ENCODE results near the gene HCFC1R1. TPM values are rescaled to one million over a fixed set of nuclear protein-coding genes. Genes with fewer than 3 reads are reported as not detected.

HCFC1R1 gene
- polyA plus RNA-seq, 4 donors: 51.5 to 119 (median 57.0) TPM

- no peak for DNase-seq
- H3K4me1 ChIP-seq (ENCODE audit: control insufficient read depth in 3 of 3, insufficient read depth in 2 of 3, low read depth in 1 of 3, low read length in 2 of 3): no peaks in the 10 kb centered on the region
- FAIRE-seq: no peak
- H3K36me3 ChIP-seq (ENCODE audit: control insufficient read depth in 3 of 3, insufficient read depth in 2 of 3, low read depth in 1 of 3, low read length in 3 of 3): peaks cover 0 to 43% (median 0%) of the 10 kb centered on the region in 3 donors
- H3K4me3 ChIP-seq (ENCODE audit: low read depth in 1 of 3, low read length in 3 of 3): no peak overlapping the region
- no peaks in the 10 kb centered on the region for H3K9me3 ChIP-seq (ENCODE audit: control insufficient read depth in 2 of 2, insufficient read depth in 1 of 2, low read depth in 1 of 2, low read length in 1 of 2)
- H3K27me3 ChIP-seq (ENCODE audit: control insufficient read depth in 3 of 3, insufficient read depth in 3 of 3, low read length in 3 of 3): no peaks in the 10 kb centered on the region
- WGBS, 3 donors: 76 to 87% (median 84%) methylated on average over 4 of the region's 4 CpGs
- no peak overlapping the region for H3K27ac ChIP-seq (ENCODE audit: low read depth in 1 of 3, low read length in 2 of 3)
These were observed 23.2 kb downstream of the HCFC1R1 start for GRCh38 chr16:3000540-3000939.

- DNase-seq: no peak
- Histone ChIP-seq H3K27ac (ENCODE audit: low read depth in 1 of 3, low read length in 2 of 3) (no peak overlapping the region), H3K4me1 (ENCODE audit: control insufficient read depth in 3 of 3, insufficient read depth in 2 of 3, low read depth in 1 of 3, low read length in 2 of 3) (no peaks in the 10 kb centered on the region), H3K27me3 (ENCODE audit: control insufficient read depth in 3 of 3, insufficient read depth in 3 of 3, low read length in 3 of 3) (no peaks in the 10 kb centered on the region), H3K4me3 (ENCODE audit: low read depth in 1 of 3, low read length in 3 of 3) (no peak overlapping the region), H3K36me3 (ENCODE audit: control insufficient read depth in 3 of 3, insufficient read depth in 2 of 3, low read depth in 1 of 3, low read length in 3 of 3) (peaks cover 0 to 43% (median 0%) of the 10 kb centered on the region in 3 donors), H3K9me3 (ENCODE audit: control insufficient read depth in 2 of 2, insufficient read depth in 1 of 2, low read depth in 1 of 2, low read length in 1 of 2) (no peaks in the 10 kb centered on the region)
- 88 to 93% (median 92%) methylated on average over 6 of the region's 6 CpGs for WGBS, 3 donors
- no peak for FAIRE-seq
These were observed 23.8 kb downstream of the HCFC1R1 start for GRCh38 chr16:2999929-3000328.

- no peaks in the 10 kb centered on the region for H3K4me1 ChIP-seq (ENCODE audit: control insufficient read depth in 3 of 3, insufficient read depth in 2 of 3, low read depth in 1 of 3, low read length in 2 of 3)
- DNase-seq (no peak), FAIRE-seq (no peak)
- H3K4me3 ChIP-seq (ENCODE audit: low read depth in 1 of 3, low read length in 3 of 3): no peak overlapping the region
- WGBS, 3 donors: 77 to 93% (median 81%) methylated on average over 12 to 13 of the region's 13 CpGs
- H3K36me3 ChIP-seq (ENCODE audit: control insufficient read depth in 3 of 3, insufficient read depth in 2 of 3, low read depth in 1 of 3, low read length in 3 of 3): peaks cover 0 to 47% (median 0%) of the 10 kb centered on the region in 3 donors
- H3K27ac ChIP-seq (ENCODE audit: low read depth in 1 of 3, low read length in 2 of 3): no peak overlapping the region
- no peaks in the 10 kb centered on the region for H3K27me3 ChIP-seq (ENCODE audit: control insufficient read depth in 3 of 3, insufficient read depth in 3 of 3, low read length in 3 of 3)
- H3K9me3 ChIP-seq (ENCODE audit: control insufficient read depth in 2 of 2, insufficient read depth in 1 of 2, low read depth in 1 of 2, low read length in 1 of 2): no peaks in the 10 kb centered on the region
These were observed 27.4 kb downstream of the HCFC1R1 start for GRCh38 chr16:2996298-2996697.

- no peaks in the 10 kb centered on the region for H3K4me1 ChIP-seq (ENCODE audit: control insufficient read depth in 3 of 3, insufficient read depth in 2 of 3, low read depth in 1 of 3, low read length in 2 of 3)
- H3K36me3 ChIP-seq (ENCODE audit: control insufficient read depth in 3 of 3, insufficient read depth in 2 of 3, low read depth in 1 of 3, low read length in 3 of 3): peaks cover 0 to 15% (median 0%) of the 10 kb centered on the region in 3 donors
- peaks cover 0 to 4% (median 0%) of the 10 kb centered on the region in 3 donors for H3K27me3 ChIP-seq (ENCODE audit: control insufficient read depth in 3 of 3, insufficient read depth in 3 of 3, low read length in 3 of 3)
- no peaks in the 10 kb centered on the region for H3K9me3 ChIP-seq (ENCODE audit: control insufficient read depth in 2 of 2, insufficient read depth in 1 of 2, low read depth in 1 of 2, low read length in 1 of 2)
- no peak overlapping the region for H3K4me3 ChIP-seq (ENCODE audit: low read depth in 1 of 3, low read length in 3 of 3)
- DNase-seq: no peak
- no peak for FAIRE-seq
- 82 to 86% (median 84%) methylated on average over 12 to 14 of the region's 14 CpGs for WGBS, 3 donors
- no peak overlapping the region for H3K27ac ChIP-seq (ENCODE audit: low read depth in 1 of 3, low read length in 2 of 3)
These were observed 31.2 kb downstream of the HCFC1R1 start for GRCh38 chr16:2992383-2993081.

GRCh38 chr16:2991566-2992261 is 32.0 kb downstream of the HCFC1R1 start:
- no peak for FAIRE-seq
- WGBS, 3 donors: 70 to 81% (median 72%) methylated on average over 11 to 12 of the region's 12 CpGs
- Histone ChIP-seq H3K27me3 (ENCODE audit: control insufficient read depth in 3 of 3, insufficient read depth in 3 of 3, low read length in 3 of 3) (peaks cover 0 to 4% (median 0%) of the 10 kb centered on the region in 3 donors), H3K4me3 (ENCODE audit: low read depth in 1 of 3, low read length in 3 of 3) (no peak overlapping the region), H3K9me3 (ENCODE audit: control insufficient read depth in 2 of 2, insufficient read depth in 1 of 2, low read depth in 1 of 2, low read length in 1 of 2) (no peaks in the 10 kb centered on the region), H3K4me1 (ENCODE audit: control insufficient read depth in 3 of 3, insufficient read depth in 2 of 3, low read depth in 1 of 3, low read length in 2 of 3) (no peaks in the 10 kb centered on the region), H3K27ac (ENCODE audit: low read depth in 1 of 3, low read length in 2 of 3) (no peak overlapping the region), H3K36me3 (ENCODE audit: control insufficient read depth in 3 of 3, insufficient read depth in 2 of 3, low read depth in 1 of 3, low read length in 3 of 3) (peaks cover 0 to 15% (median 0%) of the 10 kb centered on the region in 3 donors)
- DNase-seq: no peak

GRCh38 chr16:2990891-2991290 is 32.9 kb downstream of the HCFC1R1 start:
- 44 to 66% (median 61%) methylated on average over 6 to 10 of the region's 10 CpGs for WGBS, 3 donors
- no peaks in the 10 kb centered on the region for H3K9me3 ChIP-seq (ENCODE audit: control insufficient read depth in 2 of 2, insufficient read depth in 1 of 2, low read depth in 1 of 2, low read length in 1 of 2)
- peaks cover 0 to 4% (median 0%) of the 10 kb centered on the region in 3 donors for H3K27me3 ChIP-seq (ENCODE audit: control insufficient read depth in 3 of 3, insufficient read depth in 3 of 3, low read length in 3 of 3)
- FAIRE-seq (no peak), DNase-seq (no peak)
- H3K27ac ChIP-seq (ENCODE audit: low read depth in 1 of 3, low read length in 2 of 3): no peak overlapping the region
- peaks cover 0 to 12% (median 0%) of the 10 kb centered on the region in 3 donors for H3K36me3 ChIP-seq (ENCODE audit: control insufficient read depth in 3 of 3, insufficient read depth in 2 of 3, low read depth in 1 of 3, low read length in 3 of 3)
- no peak overlapping the region for H3K4me3 ChIP-seq (ENCODE audit: low read depth in 1 of 3, low read length in 3 of 3)
- no peaks in the 10 kb centered on the region for H3K4me1 ChIP-seq (ENCODE audit: control insufficient read depth in 3 of 3, insufficient read depth in 2 of 3, low read depth in 1 of 3, low read length in 2 of 3)

GRCh38 chr16:2988590-2989099 is 35.1 kb downstream of the HCFC1R1 start:
- FAIRE-seq: no peak
- Histone ChIP-seq H3K36me3 (ENCODE audit: control insufficient read depth in 3 of 3, insufficient read depth in 2 of 3, low read depth in 1 of 3, low read length in 3 of 3) (peaks cover 0 to 11% (median 0%) of the 10 kb centered on the region in 3 donors), H3K9me3 (ENCODE audit: control insufficient read depth in 2 of 2, insufficient read depth in 1 of 2, low read depth in 1 of 2, low read length in 1 of 2) (no peaks in the 10 kb centered on the region), H3K4me3 (ENCODE audit: low read depth in 1 of 3, low read length in 3 of 3) (no peak overlapping the region), H3K27me3 (ENCODE audit: control insufficient read depth in 3 of 3, insufficient read depth in 3 of 3, low read length in 3 of 3) (peaks cover 0 to 4% (median 0%) of the 10 kb centered on the region in 3 donors), H3K4me1 (ENCODE audit: control insufficient read depth in 3 of 3, insufficient read depth in 2 of 3, low read depth in 1 of 3, low read length in 2 of 3) (no peaks in the 10 kb centered on the region), H3K27ac (ENCODE audit: low read depth in 1 of 3, low read length in 2 of 3) (no peak overlapping the region)
- no peak for DNase-seq
- whole genome bisulfite sequencing, 3 donors: 70 to 77% (median 73%) methylated on average over 8 of the region's 8 CpGs

- FAIRE-seq: no peak
- H3K4me1 ChIP-seq (ENCODE audit: control insufficient read depth in 3 of 3, insufficient read depth in 2 of 3, low read depth in 1 of 3, low read length in 2 of 3): no peaks in the 10 kb centered on the region
- WGBS, 3 donors: 69 to 73% (median 72%) methylated on average over 7 to 8 of the region's 8 CpGs
These were observed 35.9 kb downstream of the HCFC1R1 start for GRCh38 chr16:2987833-2988232.

More at GRCh38 chr16:2987833-2988232, 35.9 kb downstream of the HCFC1R1 start:
- no peak for DNase-seq
- H3K9me3 ChIP-seq (ENCODE audit: control insufficient read depth in 2 of 2, insufficient read depth in 1 of 2, low read depth in 1 of 2, low read length in 1 of 2): no peaks in the 10 kb centered on the region
- peaks cover 0 to 4% (median 0%) of the 10 kb centered on the region in 3 donors for H3K36me3 ChIP-seq (ENCODE audit: control insufficient read depth in 3 of 3, insufficient read depth in 2 of 3, low read depth in 1 of 3, low read length in 3 of 3)
- no peak overlapping the region for H3K4me3 ChIP-seq (ENCODE audit: low read depth in 1 of 3, low read length in 3 of 3)
- no peak overlapping the region for H3K27ac ChIP-seq (ENCODE audit: low read depth in 1 of 3, low read length in 2 of 3)
- H3K27me3 ChIP-seq (ENCODE audit: control insufficient read depth in 3 of 3, insufficient read depth in 3 of 3, low read length in 3 of 3): peaks cover 0 to 4% (median 0%) of the 10 kb centered on the region in 3 donors

All from small intestine (tissue), 7 donors.